HTERT RPE-1 (cell line): ENCODE measurements around the gene SYNGR3.
"Not testable (repeated sequence)": the region's sequence is repeated elsewhere in the genome, so short reads cannot be mapped to it uniquely, and the experiment has no call there.

Source experiments
- in situ Hi-C: fragments of 300-500 bp; cut with MboI; formaldehyde crosslinking; loops from 4 replicates; pipeline ENCODE4 v1.14.3; 2020; ENCODE audit warnings: low sequenced_read_pairs

SYNGR3 gene

DNA sequence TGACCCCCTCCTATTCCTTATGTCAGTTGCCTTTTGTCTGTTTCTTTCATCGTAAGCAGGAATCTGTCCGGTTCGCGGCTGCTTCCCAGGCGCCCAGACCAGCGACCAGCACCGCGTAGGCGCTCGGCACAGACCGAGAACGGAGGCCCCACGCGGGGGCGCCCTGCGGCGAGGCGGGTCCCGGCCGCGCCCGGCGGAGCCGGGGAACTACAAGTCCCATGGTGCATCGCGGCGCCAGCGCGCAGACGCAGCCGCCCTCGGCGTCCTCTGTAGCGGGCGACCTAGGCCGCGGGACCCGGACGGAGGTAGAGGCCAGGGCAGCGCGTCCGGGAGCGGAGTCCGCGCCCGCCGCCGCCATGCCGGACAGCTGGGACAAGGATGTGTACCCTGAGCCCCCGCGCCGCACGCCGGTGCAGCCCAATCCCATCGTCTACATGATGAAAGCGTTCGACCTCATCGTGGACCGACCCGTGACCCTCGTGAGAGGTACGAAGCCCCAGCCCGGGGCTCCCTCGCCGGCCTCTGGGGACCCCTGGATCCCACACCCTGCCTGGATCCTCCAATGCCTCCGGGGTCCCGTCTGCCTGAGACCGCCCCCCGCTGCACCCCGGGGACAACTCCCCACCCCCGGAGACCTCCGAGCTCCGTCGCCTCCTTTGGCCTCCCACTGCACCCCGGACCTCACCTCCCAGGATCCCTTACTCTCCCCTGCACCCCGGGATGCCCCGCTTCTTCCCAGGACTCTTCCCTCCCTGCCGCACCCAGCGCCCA is 30.3 kb upstream of the SYNGR3 start, which contains the start of gene NDUFB10:
Gene NDUFB10, plus strand, starts transcription at position 270 of the 771 bp plus-strand sequence. Its CDS starts 87 bp downstream, at position 357.
- in situ Hi-C loops: no loop called here

DNA sequence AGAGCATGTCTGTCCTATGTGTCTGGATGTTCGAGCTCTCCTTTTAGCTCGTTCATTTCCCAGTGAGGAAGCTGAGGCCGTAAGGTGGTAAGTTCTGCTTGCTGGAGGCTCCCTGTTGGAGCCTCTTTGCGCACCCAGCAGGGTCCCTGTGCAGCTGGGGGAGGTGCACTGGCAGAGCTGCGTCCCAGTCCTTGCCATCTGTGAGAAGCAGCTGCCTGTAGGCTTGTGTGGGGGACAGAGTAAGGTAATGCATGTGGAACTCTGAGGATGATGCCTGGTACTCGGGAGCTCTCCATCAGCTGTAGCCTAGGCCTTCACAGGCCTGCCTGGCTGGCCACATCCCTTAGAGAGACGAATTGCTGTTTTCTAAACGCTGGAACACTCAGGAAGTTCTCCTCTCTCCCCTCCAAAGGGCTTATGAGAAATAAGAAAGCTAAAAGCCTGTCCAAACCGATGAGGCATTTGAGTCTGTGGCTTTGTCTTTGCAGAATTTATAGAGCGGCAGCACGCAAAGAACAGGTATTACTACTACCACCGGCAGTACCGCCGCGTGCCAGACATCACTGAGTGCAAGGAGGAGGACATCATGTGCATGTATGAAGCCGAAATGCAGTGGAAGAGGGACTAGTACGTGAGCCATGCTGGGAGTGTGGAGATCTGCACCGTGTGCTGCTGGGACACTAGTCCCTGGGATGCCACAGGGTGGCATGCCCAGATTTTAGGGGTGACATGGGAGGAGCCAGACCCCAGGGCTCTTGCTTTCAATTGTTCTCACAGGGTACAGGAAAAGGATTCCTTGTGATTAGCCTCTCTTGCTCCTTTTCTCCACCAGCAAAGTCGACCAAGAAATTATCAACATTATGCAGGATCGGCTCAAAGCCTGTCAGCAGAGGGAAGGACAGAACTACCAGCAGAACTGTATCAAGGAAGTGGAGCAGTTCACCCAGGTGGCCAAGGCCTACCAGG is 28.8 kb upstream of the SYNGR3 start:
- in situ Hi-C loops: no loop called here

DNA sequence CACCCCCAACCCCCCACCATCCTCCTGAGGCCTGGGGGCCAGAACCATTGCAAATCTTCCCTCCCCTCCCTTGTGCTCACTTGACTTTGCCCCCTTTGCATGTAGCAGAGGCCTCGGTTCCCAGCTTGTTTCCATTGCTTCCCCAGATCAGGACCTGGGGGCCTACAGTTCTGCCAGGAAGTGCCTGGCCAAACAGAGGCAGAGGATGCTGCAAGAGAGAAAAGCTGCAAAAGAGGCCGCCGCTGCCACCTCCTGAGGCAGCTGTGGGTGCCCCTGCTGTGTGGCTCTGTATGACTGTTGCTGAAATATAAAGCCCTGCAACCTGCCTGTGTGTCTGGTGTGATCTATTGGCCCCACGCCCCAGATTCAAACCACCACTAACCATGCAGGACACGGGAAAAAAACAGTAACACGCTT is 28.1 kb upstream of the SYNGR3 start:
- in situ Hi-C loops: no loop called here

DNA sequence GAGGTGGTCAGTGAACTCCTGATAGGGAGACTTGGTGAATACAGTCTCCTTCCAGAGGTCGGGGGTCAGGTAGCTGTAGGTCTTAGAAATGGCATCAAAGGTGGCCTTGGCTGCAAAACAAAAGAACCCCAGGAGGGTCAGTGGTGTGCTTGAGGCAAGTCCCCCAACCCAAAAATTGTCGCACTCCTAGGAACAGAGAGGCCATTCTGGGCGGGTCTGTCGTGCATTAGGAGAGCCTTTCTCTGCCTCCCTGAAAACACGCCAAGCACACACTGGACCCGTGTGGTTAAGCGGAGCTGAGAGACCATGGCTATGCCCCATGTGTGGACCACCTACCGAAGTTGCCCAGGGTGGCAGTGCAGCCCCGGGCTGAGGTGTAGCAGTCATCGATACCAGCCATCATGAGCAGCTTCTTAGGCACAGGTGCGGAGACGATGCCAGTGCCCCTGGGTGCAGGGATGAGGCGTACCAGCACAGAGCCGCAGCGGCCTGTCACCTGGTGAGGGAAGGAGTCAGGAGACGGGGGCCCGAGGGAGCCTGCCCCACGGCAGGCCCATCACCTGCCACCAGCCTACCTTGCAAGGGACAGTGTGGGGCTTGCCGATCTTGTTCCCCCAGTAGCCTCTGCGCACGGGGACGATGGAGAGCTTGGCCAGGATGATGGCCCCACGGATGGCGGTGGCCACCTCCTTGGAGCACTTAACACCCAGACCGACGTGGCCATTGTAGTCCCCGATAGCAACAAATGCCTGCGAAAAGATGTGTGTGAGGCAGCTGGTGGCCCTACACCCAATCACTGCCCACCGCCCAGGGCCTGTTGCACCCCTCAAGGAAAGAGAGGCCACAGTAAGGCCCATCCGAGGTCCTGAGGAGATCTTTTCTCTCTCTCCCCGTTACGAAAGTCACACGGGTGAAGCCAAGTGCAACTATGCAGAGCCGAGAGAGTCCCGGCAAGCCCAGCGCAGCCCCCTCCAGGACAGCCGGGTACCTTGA is 27.3 kb upstream of the SYNGR3 start:
- in situ Hi-C loops: not testable (repeated sequence)

DNA sequence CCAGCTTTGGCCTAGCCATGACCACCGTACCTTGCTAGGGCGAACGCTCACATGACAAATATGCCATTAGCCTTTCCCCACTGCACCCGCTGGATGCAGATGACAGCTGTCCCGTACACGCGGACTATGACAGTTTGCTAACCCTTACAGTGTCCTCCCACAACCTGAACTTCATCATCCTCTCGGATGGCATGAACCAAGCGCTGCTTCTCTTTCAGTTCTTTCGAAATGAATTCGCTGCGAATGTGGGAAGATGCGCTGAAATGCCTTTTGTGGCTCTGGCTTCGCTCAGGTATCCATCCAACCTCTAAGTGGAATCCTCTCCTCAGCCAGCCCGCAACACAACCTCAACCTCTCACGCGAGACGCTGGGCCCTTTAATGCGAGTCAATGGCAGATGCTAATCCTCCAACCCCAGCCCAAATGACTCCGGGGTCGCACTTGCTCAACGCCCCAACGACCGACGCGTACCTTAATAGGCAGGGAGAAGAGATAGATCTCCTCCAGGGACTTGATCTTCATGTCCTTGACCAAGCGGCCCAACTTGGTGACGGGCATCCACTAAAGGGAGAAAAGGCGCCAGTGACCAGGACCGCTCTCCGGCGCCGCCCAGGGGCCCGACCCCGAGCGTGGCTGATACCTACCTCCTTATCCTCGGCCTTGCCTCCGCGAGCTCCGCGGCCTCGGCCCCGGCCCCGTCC is 25.8 kb upstream of the SYNGR3 start:
- in situ Hi-C loops: no loop called here

DNA sequence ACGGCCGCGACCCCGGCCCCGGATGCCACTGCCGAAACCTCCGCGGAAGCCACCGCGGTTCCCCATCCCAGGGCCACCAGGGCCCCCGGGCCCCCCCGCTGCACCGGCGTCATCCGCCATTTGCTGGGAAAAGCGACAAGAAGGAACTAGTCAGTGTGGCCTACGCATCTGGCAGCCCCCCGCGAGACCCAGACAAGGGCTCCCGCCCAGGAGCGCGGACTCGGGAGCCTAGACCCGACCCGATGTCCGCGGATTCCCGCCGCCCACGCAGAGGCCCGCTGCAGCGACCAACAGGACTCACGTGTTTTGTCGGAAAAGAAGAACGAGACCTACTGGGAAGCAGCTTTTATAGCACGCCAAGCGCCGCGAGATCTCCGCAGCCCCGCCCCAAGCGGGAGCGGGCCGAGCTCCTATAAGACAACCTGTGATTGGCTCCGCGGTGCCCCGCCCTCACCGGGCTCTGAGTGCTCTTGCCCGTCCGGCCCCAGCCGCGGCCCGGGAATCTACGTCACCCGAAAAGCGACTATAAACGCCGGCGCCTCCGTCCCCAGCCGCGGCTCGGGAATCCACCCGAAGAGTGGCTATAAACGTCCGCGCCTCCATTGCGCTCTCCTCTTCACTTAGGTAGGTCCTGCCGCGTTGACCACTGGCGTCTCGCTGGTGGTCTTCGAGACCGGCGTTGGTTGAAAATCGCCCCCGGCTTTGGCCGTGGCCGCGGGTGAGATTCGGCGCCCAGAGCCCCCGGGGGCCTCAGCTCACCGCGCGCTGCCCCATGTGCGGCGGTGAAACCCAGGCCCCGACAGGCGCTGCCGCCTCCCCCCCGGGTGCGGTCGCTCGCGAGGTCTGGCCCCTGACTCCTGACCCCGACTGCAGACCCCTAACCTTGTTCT is 25.0 kb upstream of the SYNGR3 start, which contains the start of gene RPS2:
Gene RPS2, minus strand, starts transcription at position 321 of the 890 bp plus-strand sequence. Its CDS starts 201 bp downstream, at position 120.
- in situ Hi-C loops: no loop called here

DNA sequence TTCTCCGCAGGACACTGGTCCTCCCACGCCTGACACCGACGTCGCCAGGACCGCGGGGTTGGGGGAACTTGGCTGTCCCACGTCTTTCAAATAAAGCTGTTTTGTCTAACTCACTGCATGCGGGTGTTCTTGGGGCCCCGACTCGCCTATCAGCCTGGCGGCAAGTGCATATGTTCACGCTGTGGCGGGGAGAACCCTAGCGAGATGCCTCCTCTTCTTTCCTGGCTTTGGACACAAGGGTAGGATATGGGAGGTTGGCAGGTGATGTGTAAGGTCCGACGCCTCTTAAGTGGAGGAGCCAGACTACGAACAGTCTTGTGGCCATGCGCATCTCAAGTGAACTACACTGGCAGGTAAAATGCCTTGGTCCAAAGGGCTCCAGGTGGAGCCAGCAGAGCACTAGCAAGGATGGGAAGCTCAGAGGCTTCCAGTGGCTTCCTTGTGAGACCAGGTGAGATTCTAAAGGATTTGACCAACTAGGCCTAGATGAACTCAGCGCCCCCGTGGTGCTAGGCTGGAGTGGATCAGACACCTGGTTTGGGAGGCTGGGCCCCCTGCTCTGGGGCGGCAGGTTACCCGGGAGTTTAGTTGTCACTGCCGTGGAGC is 24.3 kb upstream of the SYNGR3 start:
- in situ Hi-C loops: no loop called here

DNA sequence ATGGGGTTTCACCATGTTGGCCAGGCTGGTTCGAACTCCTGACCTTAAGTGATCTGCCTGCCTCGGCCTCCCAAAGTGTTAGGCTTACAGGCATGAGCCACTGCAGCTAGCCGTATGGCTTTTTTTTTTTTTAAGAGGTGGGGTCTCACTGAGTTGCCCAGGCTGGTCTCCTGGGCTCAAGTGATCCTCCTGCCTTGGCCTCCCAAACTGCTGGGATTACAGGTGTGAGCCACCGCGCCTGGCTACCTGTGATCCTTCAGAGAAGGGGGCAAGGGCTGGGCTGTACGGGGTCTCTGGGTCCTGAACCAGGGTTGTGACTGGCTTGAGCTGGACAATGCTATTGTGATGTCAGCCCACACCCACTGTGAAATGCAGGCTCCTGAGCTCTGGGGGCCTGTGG is 23.3 kb upstream of the SYNGR3 start, which contains the start of gene RNF151:
Gene RNF151, plus strand, starts transcription at position 397 of the 400 bp plus-strand sequence. CDS start 26 bp downstream, outside the sequence.
- in situ Hi-C loops: no loop called here

DNA sequence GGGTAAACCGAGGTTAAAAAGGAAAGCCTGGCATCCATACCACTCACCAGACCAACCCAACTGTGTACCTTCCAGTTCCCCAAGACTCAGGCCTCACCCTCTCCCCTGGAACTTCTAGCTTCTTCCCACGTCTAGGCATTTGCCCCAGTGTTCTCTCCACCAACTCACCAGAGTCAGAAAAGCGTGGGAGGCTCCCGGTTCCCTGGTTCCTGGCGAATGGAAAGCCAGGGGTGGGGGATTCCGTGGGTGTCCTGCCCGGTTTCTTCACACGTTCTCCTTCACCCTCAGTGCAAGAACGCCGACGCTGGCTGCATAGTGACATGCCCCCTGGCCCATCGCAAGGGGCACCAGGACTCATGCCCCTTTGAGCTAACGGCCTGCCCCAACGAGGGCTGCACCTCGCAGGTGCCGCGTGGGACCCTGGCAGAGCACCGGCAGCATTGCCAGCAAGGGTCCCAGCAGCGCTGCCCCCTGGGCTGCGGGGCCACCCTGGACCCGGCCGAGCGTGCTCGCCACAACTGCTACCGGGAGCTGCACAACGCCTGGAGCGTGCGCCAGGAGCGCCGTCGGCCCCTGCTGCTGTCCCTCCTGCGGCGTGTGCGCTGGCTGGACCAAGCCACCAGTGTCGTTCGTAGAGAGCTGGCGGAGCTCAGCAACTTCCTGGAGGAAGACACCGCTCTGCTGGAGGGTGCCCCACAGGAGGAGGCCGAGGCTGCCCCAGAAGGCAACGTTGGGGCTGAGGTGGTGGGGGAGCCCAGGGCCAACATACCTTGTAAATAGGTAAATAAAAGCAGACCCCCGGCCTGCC is 21.4 kb upstream of the SYNGR3 start:
- in situ Hi-C loops: no loop called here

DNA sequence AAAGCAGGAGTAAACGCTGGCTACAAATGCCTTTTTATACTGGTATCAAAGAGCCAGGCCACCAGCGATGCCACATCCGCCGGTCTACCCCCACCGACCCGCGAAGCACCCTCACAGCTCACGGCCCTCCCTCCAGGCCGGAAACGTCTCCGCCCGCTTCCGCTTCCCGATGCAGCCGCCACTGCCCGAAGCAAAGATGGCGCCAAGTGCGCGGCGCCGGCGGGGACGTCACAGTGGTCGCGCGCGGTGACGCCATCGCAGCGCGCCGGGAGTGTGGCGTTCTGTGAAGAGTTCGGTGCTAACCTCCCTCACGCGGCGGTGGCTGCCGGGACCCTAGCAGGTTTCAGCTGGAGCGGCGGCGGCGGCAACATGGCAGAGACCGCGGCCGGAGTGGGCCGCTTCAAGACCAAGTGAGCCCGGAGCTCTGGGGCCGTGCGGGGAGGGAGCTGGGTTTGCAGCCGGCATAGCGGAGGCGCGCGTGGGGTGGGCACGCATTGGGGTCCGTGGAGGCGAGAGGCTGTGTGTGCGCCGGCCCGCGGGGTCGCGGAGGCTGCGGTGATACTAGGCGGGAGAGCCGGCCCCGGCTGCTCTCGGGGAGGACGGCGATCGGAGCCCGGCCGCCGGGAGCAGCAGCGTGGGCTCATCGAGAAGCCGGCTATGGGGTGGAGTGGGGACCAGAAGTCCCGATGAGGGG is 17.8 kb upstream of the SYNGR3 start, which contains the start of gene TBL3:
Gene TBL3, plus strand, starts transcription at position 258 of the 694 bp plus-strand sequence. Its CDS starts 112 bp downstream, at position 370.
- in situ Hi-C loops: no loop called here

DNA sequence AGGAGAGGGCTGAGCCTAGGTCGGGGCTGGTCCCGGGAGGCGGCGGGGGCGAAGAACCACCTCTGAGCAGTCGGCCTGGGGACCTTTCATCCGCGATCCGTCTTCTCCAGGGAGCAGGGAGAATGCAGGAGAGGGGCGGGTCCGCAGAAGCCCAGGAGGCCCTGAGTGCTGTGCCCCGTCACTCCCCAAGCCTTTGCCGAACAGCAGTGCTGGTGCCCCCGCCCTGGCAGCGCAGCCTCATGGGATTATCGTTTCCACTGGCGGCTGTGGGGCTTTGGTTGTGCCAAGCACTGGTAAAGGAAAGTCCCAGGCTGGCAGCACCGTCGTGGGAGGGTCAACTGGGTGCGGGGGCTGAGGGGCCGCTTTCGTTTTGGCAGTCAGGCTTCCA is 17.3 kb upstream of the SYNGR3 start:
- in situ Hi-C loops: no loop called here

DNA sequence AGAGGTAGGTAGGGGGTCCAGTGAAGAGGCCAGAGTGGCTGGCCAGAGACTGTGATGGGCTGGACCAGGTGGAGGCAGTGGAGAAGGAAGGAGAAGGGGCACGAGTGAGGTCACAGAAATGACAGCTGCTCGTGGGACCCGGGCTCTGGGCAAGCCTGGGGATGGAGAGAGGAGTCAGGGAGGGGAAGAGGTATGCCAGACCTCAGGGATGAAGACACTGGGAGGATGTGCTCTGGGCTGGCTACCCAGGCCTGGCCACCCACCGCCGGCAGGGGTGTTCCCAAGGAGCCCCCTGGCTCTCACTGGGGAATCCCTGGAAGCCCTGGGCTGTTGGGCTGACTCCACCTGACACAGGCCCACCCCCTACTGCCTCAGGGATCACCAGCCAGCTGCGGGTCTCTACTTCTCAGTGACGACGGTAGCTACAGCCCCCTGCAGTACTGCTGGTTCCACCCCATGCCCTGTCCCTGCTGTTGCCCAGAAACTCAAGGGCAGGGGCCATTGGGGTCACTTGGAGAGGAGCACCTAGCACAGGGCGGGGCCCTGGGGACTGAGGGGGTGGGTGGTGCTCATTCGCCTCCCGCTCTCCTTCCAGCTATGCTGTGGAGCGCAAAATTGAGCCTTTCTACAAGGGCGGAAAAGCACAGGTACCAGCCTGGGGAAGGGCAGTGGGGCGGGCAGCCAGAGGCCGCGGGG is 16.2 kb upstream of the SYNGR3 start:
- in situ Hi-C loops: no loop called here

DNA sequence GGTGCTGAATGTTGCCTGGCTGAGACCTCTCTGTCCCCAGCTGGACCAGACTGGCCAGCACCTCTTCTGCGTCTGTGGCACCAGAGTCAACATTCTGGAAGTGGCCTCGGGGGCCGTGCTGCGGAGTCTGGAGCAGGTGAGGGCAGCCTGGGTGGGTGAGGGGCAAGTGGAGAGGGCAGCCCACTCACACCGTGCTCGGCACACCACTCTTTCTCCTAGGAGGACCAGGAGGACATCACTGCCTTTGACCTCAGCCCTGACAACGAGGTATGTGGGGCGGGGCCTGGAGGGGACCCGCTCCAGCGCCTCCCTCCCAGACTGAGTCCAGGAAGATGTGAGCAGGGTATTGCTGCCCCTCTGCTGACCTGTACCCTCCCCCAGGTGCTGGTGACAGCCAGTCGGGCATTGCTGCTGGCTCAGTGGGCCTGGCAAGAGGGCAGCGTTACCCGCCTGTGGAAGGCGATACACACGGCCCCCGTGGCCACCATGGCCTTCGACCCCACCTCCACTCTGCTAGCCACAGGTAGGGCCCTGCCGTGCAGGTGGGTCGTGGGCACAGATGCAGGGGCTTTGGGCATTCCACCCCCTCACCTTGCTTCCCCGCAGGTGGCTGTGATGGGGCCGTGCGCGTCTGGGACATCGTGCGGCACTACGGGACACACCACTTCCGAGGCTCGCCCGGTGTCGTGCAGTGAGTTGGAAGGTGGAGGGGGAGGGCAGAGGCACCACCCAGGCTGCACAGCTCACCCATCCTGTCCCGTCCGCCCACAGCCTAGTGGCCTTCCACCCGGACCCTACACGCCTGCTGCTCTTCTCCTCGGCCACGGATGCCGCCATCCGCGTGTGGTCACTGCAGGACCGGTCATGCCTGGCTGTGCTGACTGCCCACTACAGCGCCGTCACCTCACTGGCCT is 15.4 kb upstream of the SYNGR3 start:
- in situ Hi-C loops: no loop called here

DNA sequence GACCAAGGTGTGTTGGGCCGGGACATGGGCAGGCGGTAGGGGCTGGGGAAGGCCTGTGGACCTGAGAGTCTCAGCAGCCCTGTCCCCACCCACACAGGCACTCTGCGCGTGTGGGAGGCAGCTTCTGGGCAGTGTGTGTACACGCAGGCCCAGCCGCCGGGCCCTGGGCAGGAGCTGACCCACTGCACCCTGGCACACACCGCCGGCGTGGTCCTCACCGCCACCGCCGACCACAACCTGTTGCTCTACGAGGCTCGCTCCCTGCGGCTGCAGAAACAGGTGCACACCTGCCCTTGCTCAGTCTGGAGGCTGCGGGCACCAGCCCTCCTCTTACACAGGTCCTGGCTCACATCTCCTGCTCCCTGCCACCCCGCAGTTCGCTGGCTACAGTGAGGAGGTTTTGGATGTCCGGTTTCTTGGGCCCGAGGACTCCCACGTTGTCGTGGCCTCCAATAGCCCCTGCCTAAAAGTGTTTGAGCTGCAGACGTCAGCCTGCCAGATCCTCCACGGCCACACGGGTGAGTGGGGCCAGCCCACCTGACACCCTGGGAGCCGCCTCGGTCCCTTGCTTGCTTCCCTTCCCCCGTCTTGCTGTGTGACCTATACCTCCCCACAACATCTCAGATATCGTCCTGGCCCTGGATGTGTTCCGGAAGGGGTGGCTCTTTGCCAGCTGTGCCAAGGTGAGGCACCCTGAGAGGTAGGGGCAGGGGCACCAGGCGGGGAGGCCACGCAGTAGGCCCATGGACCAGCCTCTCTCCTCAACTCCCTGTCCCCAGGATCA is 14.1 kb upstream of the SYNGR3 start:
- in situ Hi-C loops: no loop called here
